C4-2B (cell line): ENCODE measurements around the gene NCEH1.
A peak's percentile ranks its signal among the peaks of the same experiment; 100 is the strongest.

Experiments
- H3K27ac ChIP-seq: fragments of 450-650 bp; 2 replicates; pipeline ENCODE4 v1.5.1; 2017
- ZFX ChIP-seq: fragments of 450-650 bp; IDR thresholded peaks from 2 replicates; pipeline ENCODE4 v1.6.1; 2017
- TF ChIP-seq, protein P1 (sequence below): fragments of 450-650 bp; conservative IDR thresholded peaks from 2 replicates; pipeline ENCODE4 v1.5.1; 2017; ENCODE audit warnings: mild to moderate bottlenecking

The NCEH1 gene

GRCh38 chr3:172606021-172606420 lies 104.8 kb downstream of the NCEH1 start:
- no peak for TF ChIP-seq ZFX
- 0 out of 2 replicates have a peak overlapping the region, but pooled peaks have one; percentile 2 for H3K27ac ChIP-seq

- no peak overlapping the region for H3K27ac ChIP-seq
- TF ChIP-seq, protein P1, sequence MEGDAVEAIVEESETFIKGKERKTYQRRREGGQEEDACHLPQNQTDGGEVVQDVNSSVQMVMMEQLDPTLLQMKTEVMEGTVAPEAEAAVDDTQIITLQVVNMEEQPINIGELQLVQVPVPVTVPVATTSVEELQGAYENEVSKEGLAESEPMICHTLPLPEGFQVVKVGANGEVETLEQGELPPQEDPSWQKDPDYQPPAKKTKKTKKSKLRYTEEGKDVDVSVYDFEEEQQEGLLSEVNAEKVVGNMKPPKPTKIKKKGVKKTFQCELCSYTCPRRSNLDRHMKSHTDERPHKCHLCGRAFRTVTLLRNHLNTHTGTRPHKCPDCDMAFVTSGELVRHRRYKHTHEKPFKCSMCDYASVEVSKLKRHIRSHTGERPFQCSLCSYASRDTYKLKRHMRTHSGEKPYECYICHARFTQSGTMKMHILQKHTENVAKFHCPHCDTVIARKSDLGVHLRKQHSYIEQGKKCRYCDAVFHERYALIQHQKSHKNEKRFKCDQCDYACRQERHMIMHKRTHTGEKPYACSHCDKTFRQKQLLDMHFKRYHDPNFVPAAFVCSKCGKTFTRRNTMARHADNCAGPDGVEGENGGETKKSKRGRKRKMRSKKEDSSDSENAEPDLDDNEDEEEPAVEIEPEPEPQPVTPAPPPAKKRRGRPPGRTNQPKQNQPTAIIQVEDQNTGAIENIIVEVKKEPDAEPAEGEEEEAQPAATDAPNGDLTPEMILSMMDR, result no peak
- TF ChIP-seq ZFX, result no peak
Observed at GRCh38 chr3:172604895-172605646, 105.8 kb downstream of the NCEH1 start.

- TF ChIP-seq, protein P1, result no peak
- TF ChIP-seq ZFX, result no peak
- no peak overlapping the region for H3K27ac ChIP-seq
Observed at GRCh38 chr3:172601066-172601832, 109.6 kb downstream of the NCEH1 start.

GRCh38 chr3:172600644-172601065 lies 110.2 kb downstream of the NCEH1 start:
- H3K27ac ChIP-seq, result no peak overlapping the region
- TF ChIP-seq, protein P1, result no peak
- TF ChIP-seq ZFX, result no peak

- TF ChIP-seq ZFX, result no peak
- TF ChIP-seq, protein P1, result no peak
- no peak overlapping the region for H3K27ac ChIP-seq
Observed at GRCh38 chr3:172598904-172599303, 112.0 kb downstream of the NCEH1 start.

DNA sequence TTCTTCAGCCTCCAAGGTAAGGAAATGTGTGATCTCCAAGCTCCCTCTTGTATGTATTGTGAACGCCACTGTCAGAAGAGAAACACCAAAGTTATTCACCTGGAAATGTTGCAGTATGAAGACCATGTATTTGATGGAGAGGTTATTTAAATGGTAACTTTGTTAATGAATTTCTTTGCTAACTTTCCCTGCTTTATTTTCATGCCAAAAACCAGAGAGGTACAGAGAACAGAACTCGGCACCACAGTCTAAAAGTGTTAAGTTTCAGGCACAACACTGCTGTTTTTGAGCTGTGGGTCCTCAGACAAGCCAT lies 114.5 kb downstream of the NCEH1 start:
- TF ChIP-seq, protein P1, result peak; percentile 73
- TF ChIP-seq ZFX, result no peak
- no peak overlapping the region for H3K27ac ChIP-seq

- no peak overlapping the region for H3K27ac ChIP-seq
- TF ChIP-seq, protein P1, result peak; percentile 97
- no peak for TF ChIP-seq ZFX
Observed at GRCh38 chr3:172595664-172596393, 115.0 kb downstream of the NCEH1 start.

DNA sequence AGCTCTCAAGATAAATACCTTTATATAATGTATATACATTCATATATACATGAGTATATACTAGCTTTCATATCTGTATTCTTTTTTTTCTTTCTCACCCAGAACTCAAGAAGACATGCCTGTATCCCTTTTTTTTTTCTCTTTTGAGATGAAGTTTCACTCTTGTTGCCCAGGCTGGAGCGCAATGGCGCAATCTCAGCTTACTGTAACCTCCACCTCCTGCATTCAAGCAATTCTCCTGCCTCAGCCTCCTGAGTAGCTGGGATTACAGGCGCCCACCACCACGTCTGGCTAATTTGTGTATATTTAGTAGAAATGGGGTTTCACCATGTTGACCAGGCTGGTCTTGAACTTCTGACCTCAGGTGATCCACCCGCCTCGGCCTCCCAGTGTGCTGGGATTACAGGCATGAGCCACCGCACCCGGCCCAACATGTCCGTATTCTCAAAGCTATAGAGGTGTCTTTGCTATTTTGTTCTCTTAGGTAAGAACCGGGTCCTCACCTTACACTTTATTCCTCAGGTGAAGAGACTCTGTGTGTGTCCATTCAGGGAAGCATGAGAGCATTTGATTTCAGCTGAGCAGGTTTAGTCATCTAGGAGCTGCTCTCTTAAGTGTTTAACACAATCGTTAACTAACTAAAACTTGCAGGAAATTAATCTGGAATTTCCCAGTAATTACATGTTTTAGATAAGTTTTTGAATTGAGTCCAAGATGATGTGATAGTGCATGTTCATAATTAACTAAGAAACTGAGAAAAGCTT lies 115.8 kb downstream of the NCEH1 start:
- H3K27ac ChIP-seq, result peak overlapping the region; percentile 10; the same call in 1 of the 2 replicates
